ENCODE data around the gene ADAP1.
"Not testable (repeated sequence)": the region's sequence is repeated elsewhere in the genome, so short reads cannot be mapped to it uniquely, and the experiment has no call there.

The ADAP1 gene

GRCh38 chr7:875476-876076, 78.9 kb downstream of the ADAP1 start:
- DNase-seq, result no peak

GRCh38 chr7:875051-875450, 79.4 kb downstream of the ADAP1 start:
- no peak for DNase-seq

GRCh38 chr7:874031-874749, 80.3 kb downstream of the ADAP1 start:
- DNase-seq, result no peak

- peak; percentile 70 for DNase-seq
These were observed 81.0 kb downstream of the ADAP1 start for GRCh38 chr7:873367-874002.

- DNase-seq, result not testable (repeated sequence)
These were observed 81.8 kb downstream of the ADAP1 start for GRCh38 chr7:872685-873084.

- DNase-seq, result no peak
These were observed 82.5 kb downstream of the ADAP1 start for GRCh38 chr7:871900-872537.

- no peak for DNase-seq
These were observed 85.1 kb downstream of the ADAP1 start for GRCh38 chr7:869348-869747.

GRCh38 chr7:868189-868486, 86.3 kb downstream of the ADAP1 start:
- DNase-seq, result no peak

- no peak for DNase-seq
These were observed 86.9 kb downstream of the ADAP1 start for GRCh38 chr7:867406-868188.

- no peak for DNase-seq
These were observed 87.5 kb downstream of the ADAP1 start for GRCh38 chr7:867001-867405.

- DNase-seq, result no peak
These were observed 88.6 kb downstream of the ADAP1 start for GRCh38 chr7:865921-866320.

GRCh38 chr7:863106-863505, 91.4 kb downstream of the ADAP1 start:
- no peak for DNase-seq

- DNase-seq, result no peak
These were observed 92.3 kb downstream of the ADAP1 start for GRCh38 chr7:862157-862556.

GRCh38 chr7:861222-861621, 93.3 kb downstream of the ADAP1 start:
- no peak for DNase-seq

GRCh38 chr7:860149-860548, 94.3 kb downstream of the ADAP1 start:
- DNase-seq, result no peak

GRCh38 chr7:859359-860030, 95.0 kb downstream of the ADAP1 start:
- no peak for DNase-seq

- DNase-seq, result no peak
These were observed 96.8 kb downstream of the ADAP1 start for GRCh38 chr7:857661-858060.

- no peak for DNase-seq
These were observed 97.9 kb downstream of the ADAP1 start for GRCh38 chr7:856444-857095.

- no peak for DNase-seq
These were observed 98.7 kb downstream of the ADAP1 start for GRCh38 chr7:855686-856369.

GRCh38 chr7:854118-854775, 100.2 kb downstream of the ADAP1 start:
- DNase-seq, result no peak

All from NCI-H2171 treated with DMSO at 0.1 percent for 48 hours (cell line).